Dedifferentiated amniotic fluid mesenchymal stem cell (primary cell): ENCODE data around the gene ZFP36.

Experiments
- DNase-seq: peaks from one replicate; pipeline ENCODE4 v3.0.0-alpha.2; 2016; ENCODE audit errors: extremely low spot score

ZFP36 gene

GRCh38 chr19:39419003-39419402 is 12.4 kb downstream of the ZFP36 start:
- DNase-seq, result no peak

- no peak for DNase-seq
Observed at GRCh38 chr19:39420769-39421168, 14.1 kb downstream of the ZFP36 start.

- no peak for DNase-seq
Observed at GRCh38 chr19:39422020-39422419, 15.4 kb downstream of the ZFP36 start.

GRCh38 chr19:39423258-39424086 is 16.8 kb downstream of the ZFP36 start:
- no peak for DNase-seq

- no peak for DNase-seq
Observed at GRCh38 chr19:39424934-39425333, 18.3 kb downstream of the ZFP36 start.

- DNase-seq, result no peak
Observed at GRCh38 chr19:39425744-39426143, 19.1 kb downstream of the ZFP36 start.

- no peak for DNase-seq
Observed at GRCh38 chr19:39426170-39426569, 19.5 kb downstream of the ZFP36 start.

GRCh38 chr19:39427707-39428106 is 21.1 kb downstream of the ZFP36 start:
- no peak for DNase-seq

- peak; percentile 67 for DNase-seq
Observed at GRCh38 chr19:39428283-39429112, 21.9 kb downstream of the ZFP36 start.

GRCh38 chr19:39430675-39431593 is 24.3 kb downstream of the ZFP36 start:
- no peak for DNase-seq

- DNase-seq, result no peak
Observed at GRCh38 chr19:39432677-39433025, 26.0 kb downstream of the ZFP36 start.

- no peak for DNase-seq
Observed at GRCh38 chr19:39433480-39434079, 26.9 kb downstream of the ZFP36 start.

GRCh38 chr19:39434123-39435076 is 27.8 kb downstream of the ZFP36 start:
- no peak for DNase-seq

GRCh38 chr19:39435499-39436349 is 29.1 kb downstream of the ZFP36 start, which contains the start of gene RPS16:
Gene RPS16, minus strand, starts transcription at chr19:39435949. Its CDS starts 54 bp downstream, at chr19:39435895.
- peak; percentile 98 for DNase-seq

GRCh38 chr19:39436350-39436716 is 29.7 kb downstream of the ZFP36 start:
- no peak for DNase-seq

- no peak for DNase-seq
Observed at GRCh38 chr19:39438270-39438934, 31.8 kb downstream of the ZFP36 start.

- no peak for DNase-seq
Observed at GRCh38 chr19:39444598-39445195, 38.0 kb downstream of the ZFP36 start.
